Mammary microvascular endothelial cell (primary cell): ENCODE results near the gene DMWD. TPM values are rescaled to one million over a fixed set of nuclear protein-coding genes. Genes with fewer than 3 reads are reported as not detected.

ENCODE experiments used
- total RNA-seq: library from RNA; depleted of rRNA; stranded (reverse); fragments of >200 nt; gene quantifications from 2 replicates; pipeline ENCODE4 v1.2.3, GENCODE V29; 2015

DMWD gene, protein sequence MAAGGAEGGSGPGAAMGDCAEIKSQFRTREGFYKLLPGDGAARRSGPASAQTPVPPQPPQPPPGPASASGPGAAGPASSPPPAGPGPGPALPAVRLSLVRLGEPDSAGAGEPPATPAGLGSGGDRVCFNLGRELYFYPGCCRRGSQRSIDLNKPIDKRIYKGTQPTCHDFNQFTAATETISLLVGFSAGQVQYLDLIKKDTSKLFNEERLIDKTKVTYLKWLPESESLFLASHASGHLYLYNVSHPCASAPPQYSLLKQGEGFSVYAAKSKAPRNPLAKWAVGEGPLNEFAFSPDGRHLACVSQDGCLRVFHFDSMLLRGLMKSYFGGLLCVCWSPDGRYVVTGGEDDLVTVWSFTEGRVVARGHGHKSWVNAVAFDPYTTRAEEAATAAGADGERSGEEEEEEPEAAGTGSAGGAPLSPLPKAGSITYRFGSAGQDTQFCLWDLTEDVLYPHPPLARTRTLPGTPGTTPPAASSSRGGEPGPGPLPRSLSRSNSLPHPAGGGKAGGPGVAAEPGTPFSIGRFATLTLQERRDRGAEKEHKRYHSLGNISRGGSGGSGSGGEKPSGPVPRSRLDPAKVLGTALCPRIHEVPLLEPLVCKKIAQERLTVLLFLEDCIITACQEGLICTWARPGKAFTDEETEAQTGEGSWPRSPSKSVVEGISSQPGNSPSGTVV
- total RNA-seq: 32.8 and 33.2 TPM in 2 replicates

DNA sequence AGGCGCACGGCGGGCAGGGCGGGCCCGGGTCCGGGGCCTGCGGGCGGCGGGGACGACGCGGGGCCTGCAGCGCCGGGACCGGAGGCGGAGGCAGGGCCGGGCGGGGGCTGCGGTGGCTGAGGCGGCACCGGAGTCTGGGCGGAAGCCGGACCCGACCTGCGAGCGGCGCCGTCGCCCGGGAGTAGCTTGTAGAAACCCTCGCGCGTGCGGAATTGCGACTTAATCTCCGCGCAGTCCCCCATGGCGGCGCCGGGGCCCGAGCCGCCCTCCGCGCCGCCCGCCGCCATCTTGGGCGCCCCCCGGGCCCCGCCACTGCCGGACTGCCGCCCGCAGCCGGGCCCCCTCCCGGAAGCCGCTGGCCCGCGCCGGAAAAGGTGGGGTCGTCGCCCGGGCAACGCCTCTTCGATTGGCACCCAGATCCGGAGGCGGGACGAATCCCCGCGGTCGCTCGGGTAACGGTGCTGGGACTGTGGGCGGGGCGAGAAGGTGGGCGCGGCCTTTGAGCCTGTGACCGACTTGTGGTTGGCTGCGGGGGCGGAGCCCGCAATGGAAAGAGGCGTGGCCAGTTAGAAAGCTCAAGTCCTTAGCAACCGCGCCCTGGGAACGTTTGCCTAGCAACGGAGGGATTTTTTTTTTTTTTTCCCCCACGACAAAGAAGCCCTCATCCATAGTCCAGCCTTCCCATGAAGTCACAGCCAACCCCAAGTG lies at the start of gene DMWD:
DMWD (minus strand) TSS at position 376 of the 708 bp plus-strand sequence; CDS start at position 287, 89 bp downstream.

DNA sequence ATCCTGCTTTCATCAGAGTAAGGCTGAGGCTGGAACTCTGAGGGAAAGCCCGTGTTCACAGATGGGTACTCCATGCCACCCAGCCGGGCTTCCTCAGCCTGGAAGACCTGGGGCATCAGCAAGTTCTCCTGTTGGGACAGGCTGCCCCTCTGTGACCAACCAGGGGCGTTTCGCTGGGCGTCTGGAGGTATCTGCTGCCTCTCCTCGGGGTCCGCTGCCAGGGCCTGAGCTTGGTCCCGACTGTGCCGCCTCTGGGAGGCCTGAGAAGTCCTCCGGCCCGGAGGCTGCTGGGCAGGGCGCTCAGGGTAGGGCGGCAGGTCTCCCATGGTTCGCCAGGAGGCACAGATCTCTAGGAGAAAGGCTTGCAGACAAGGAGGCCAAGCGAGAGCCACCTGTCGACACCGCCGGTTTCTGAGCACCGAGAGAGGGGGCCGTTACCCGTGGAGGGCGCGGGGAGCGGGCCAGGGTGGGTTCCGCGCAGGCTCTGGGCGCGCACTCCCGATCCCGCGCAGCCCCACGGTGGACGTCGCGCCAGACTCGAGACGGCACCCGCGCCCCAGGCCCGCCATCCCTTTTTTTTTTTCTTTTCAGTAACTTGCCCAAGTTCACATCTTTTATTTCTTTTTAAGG lies 22.3 kb upstream of the DMWD start, which contains the start of gene RSPH6A:
RSPH6A (minus strand) TSS at position 458 of the 630 bp plus-strand sequence; CDS start at position 326, 132 bp downstream.

DNA sequence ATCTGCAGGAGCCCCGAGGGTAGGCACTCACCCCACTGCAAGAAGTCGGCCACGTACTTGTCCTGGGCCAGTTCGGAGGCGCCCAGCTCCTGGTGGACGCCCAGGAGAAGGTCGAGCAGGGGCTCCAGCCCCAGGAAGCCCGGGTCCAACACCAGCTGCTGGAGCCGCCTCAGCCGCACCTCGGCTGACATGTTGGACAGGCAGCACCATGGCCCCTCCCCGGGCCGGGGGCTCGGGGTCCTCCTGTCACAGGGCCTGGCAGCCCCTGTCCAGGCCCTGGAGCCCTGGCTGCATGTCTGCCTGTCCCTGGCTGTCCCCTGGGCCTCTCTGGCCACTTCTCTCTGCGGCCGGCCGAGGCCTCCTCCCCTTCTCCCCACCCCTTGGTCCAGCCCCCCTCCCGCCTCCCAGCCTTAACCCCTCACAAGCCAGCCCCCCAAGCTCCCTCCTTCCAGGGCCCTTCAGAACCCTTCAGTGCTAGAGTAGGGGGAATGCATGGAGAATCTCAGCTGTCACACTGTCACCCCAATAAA lies 10.4 kb downstream of the DMWD start, which contains the start of gene DMPK:
DMPK (minus strand) TSS at position 329 of the 530 bp plus-strand sequence; CDS start at position 191, 138 bp downstream.

DNA sequence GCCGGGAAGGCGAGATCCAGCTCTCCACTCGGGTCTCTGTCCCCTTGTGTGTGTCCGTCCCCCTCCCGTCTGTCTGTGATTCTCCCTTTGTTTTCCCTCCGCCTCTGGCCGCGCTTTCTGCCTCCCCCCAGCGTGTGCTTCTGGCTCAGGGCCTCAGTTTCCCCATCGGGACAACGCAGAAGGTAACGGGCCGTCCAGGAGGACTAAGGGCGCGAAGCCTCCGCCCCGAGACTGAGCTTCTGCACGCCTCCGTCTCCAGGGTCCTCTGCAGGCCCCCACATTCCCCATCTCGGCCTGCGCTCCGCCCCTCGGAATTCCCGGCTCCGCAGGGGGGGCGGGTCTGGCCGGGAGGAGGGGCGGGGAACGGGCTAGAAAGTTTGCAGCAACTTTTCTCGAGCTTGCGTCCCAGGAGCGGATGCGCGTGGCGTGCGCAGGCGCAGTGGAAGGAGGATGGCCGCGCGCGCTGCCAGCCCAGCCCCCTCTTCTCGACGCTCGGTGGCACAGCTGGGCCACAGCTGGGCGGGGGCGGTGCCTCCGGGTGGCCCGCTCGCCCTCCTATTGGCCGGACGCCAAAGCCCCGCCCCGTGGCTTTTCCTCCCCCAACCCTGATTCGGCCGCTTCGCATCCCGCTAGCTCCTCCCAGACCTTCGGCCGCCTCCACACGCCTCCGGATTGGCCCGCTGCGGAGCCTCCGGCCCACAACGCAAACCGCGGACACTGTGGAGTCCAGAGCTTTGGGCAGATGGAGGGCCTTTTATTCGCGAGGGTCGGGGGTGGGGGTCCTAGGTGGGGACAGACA lies 23.5 kb downstream of the DMWD start, which contains the start of gene SIX5:
SIX5 (minus strand) TSS at position 269 of the 799 bp plus-strand sequence. CDS start 408 bp downstream, outside the sequence.

DNA sequence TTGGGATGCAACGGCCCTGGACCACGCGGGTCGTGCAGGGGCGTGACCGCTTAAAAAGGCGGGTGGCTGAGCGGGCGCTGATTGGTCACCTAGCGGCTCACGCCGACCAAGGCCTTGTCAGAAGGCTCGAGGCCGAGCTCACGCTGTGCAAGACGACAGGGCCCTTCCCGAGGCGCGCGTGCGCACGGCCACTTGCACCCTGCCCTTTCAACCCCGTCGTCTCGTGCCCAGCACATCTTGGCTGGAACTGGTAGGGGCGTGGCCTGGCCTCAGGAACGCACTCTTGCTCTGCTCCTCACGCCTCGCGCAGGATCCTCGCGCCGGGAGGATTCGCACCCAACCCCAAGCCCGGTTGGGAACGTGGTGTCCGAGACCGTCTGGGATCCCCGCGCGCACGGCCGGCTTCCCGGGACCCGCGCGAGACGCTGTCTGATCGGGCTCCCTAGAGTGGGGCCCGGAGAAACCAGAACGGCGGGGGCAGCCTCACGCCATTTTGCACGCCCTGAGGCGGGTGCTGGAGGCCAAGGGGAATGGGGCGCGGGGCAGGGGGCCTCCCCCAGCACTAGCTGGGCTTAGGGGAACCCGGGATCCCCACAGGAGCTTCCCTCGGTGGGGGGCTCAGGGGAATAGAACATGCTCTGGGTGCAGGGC lies 59.4 kb downstream of the DMWD start, which contains the start of gene MEIOSIN:
MEIOSIN (plus strand) TSS at position 280 of the 651 bp plus-strand sequence. CDS start 1,938 bp downstream, outside the sequence.

Other genes with a start within 250 kb of the DMWD start
- 12.0 and 13.7 TPM in 2 replicates for gene OPA3, start 208.0 kb downstream of the DMWD start, total RNA-seq
- 22.5 and 26.0 TPM in 2 replicates for gene GPR4, start 190.6 kb downstream of the DMWD start, total RNA-seq
- gene EML2, start 153.4 kb downstream of the DMWD start, total RNA-seq: 18.3 and 18.9 TPM in 2 replicates
- gene GIPR, start 124.6 kb downstream of the DMWD start, total RNA-seq: not detected in 2 replicates
- gene SNRPD2, start 100.9 kb downstream of the DMWD start, total RNA-seq: 409 and 447 TPM in 2 replicates
- 14.6 and 17.1 TPM in 2 replicates for gene QPCTL, start 100.2 kb downstream of the DMWD start, total RNA-seq
- gene FBXO46, start 61.9 kb downstream of the DMWD start, total RNA-seq: 7.7 and 9.8 TPM in 2 replicates
- not detected in 2 replicates for gene MEIOSIN, start 59.4 kb downstream of the DMWD start, total RNA-seq
- 8.6 and 9.2 TPM in 2 replicates for gene SIX5, start 23.6 kb downstream of the DMWD start, total RNA-seq
- 8.5 and 11.2 TPM in 2 replicates for gene DMPK, start 10.4 kb downstream of the DMWD start, total RNA-seq
- gene RSPH6A, start 22.5 kb upstream of the DMWD start, total RNA-seq: not detected in 2 replicates
- 47.0 and 48.7 TPM in 2 replicates for gene SYMPK, start 70.3 kb upstream of the DMWD start, total RNA-seq
- gene FOXA3, start 71.5 kb upstream of the DMWD start, total RNA-seq: not detected in 2 replicates
- gene IRF2BP1, start 93.3 kb upstream of the DMWD start, total RNA-seq: 22.0 and 22.6 TPM in 2 replicates
- gene MYPOP, start 109.8 kb upstream of the DMWD start, total RNA-seq: 1.4 and 3.1 TPM in 2 replicates
- not detected in 2 replicates for gene NANOS2, start 121.9 kb upstream of the DMWD start, total RNA-seq
- gene NOVA2, start 181.0 kb upstream of the DMWD start, total RNA-seq: 9.7 and 10.4 TPM in 2 replicates
- gene CCDC61, start 202.6 kb upstream of the DMWD start, total RNA-seq: 10.4 and 12.1 TPM in 2 replicates
- gene PGLYRP1, start 230.2 kb upstream of the DMWD start, total RNA-seq: not detected in 2 replicates
- gene IGFL4, start 248.2 kb upstream of the DMWD start, total RNA-seq: not detected in 2 replicates